ENCODE results near the gene USH1C. TPM values are rescaled to one million over a fixed set of nuclear protein-coding genes. Genes with fewer than 3 reads are reported as not detected.

The USH1C gene
- 0.04 and 0.54 TPM in 2 replicates for total RNA-seq
- polyA plus RNA-seq, result not detected in 2 replicates

- H3K27ac ChIP-seq, result no peak within 1 kb of the TSS
- no peaks in the 10 kb centered on the region for H3K9me3 ChIP-seq (ENCODE audit: low read depth)
- DNase-seq (ENCODE audit: low read depth in 1 of 2, low spot score in 1 of 2), result peak in 1 of 2 donors; percentile 30
- H3K27me3 ChIP-seq, result peaks cover 9% of the 10 kb centered on the region
- no peaks in the 10 kb centered on the region for H3K36me3 ChIP-seq
- no peak for TF ChIP-seq CTCF (IDR thresholded peaks at IDR 0.05; ENCODE audit: low read depth, low read length)
- H3K4me1 ChIP-seq (ENCODE audit: low read depth), result no peaks in the 10 kb centered on the region
- H3K4me3 ChIP-seq, result peak within 1 kb of the TSS; percentile 8
Measured at GRCh38 chr11:17544181-17544622, at the start of gene USH1C. Gene USH1C, minus strand, starts transcription at chr11:17544416. Its CDS starts 109 bp downstream, at chr11:17544307.

GRCh38 chr11:17593466-17594245 is 49.4 kb upstream of the USH1C start:
- DNase-seq (ENCODE audit: low read depth in 1 of 2, low spot score in 1 of 2), result no peak
- H3K27ac ChIP-seq, result no peak overlapping the region
- H3K4me3 ChIP-seq, result no peak overlapping the region
- H3K9me3 ChIP-seq (ENCODE audit: low read depth), result no peaks in the 10 kb centered on the region
- H3K27me3 ChIP-seq, result peaks cover 14% of the 10 kb centered on the region
- H3K36me3 ChIP-seq, result no peaks in the 10 kb centered on the region
- no peaks in the 10 kb centered on the region for H3K4me1 ChIP-seq (ENCODE audit: low read depth)
- no peak for TF ChIP-seq CTCF (IDR thresholded peaks at IDR 0.05; ENCODE audit: low read depth, low read length)

GRCh38 chr11:17591293-17591692 is 47.1 kb upstream of the USH1C start:
- Histone ChIP-seq H3K36me3 (no peaks in the 10 kb centered on the region), H3K4me1 (ENCODE audit: low read depth) (no peaks in the 10 kb centered on the region), H3K27me3 (peaks cover 15% of the 10 kb centered on the region), H3K27ac (no peak overlapping the region), H3K9me3 (ENCODE audit: low read depth) (no peaks in the 10 kb centered on the region), H3K4me3 (no peak overlapping the region)
- TF ChIP-seq CTCF (IDR thresholded peaks at IDR 0.05; ENCODE audit: low read depth, low read length), result no peak
- DNase-seq (ENCODE audit: low read depth in 1 of 2, low spot score in 1 of 2), result no peak

- Histone ChIP-seq H3K9me3 (ENCODE audit: low read depth) (no peaks in the 10 kb centered on the region), H3K36me3 (no peaks in the 10 kb centered on the region), H3K27ac (no peak overlapping the region), H3K27me3 (peaks cover 15% of the 10 kb centered on the region), H3K4me1 (ENCODE audit: low read depth) (no peaks in the 10 kb centered on the region), H3K4me3 (no peak overlapping the region)
- DNase-seq (ENCODE audit: low read depth in 1 of 2, low spot score in 1 of 2), result no peak
- no peak for TF ChIP-seq CTCF (IDR thresholded peaks at IDR 0.05; ENCODE audit: low read depth, low read length)
Measured at GRCh38 chr11:17590463-17590862, 46.2 kb upstream of the USH1C start.

GRCh38 chr11:17588721-17589120 is 44.5 kb upstream of the USH1C start:
- no peaks in the 10 kb centered on the region for H3K4me1 ChIP-seq (ENCODE audit: low read depth)
- no peaks in the 10 kb centered on the region for H3K9me3 ChIP-seq (ENCODE audit: low read depth)
- peaks cover 15% of the 10 kb centered on the region for H3K27me3 ChIP-seq
- no peak for DNase-seq (ENCODE audit: low read depth in 1 of 2, low spot score in 1 of 2)
- H3K4me3 ChIP-seq, result no peak overlapping the region
- H3K36me3 ChIP-seq, result no peaks in the 10 kb centered on the region
- TF ChIP-seq CTCF (IDR thresholded peaks at IDR 0.05; ENCODE audit: low read depth, low read length), result no peak
- no peak overlapping the region for H3K27ac ChIP-seq

Measured in cardiac muscle cell (in vitro differentiated cells and primary cell).